Thyroid gland (tissue), 4 donors: ENCODE measurements around the gene PEX14.

Source experiments
- POLR2A ChIP-seq, 2 donors: fragments of 450-650 bp; IDR thresholded peaks; one replicate each; pipeline ENCODE4 v1.6.1; 2017; ENCODE audit warnings: antibody characterized with exemption in 2 of 2, mild to moderate bottlenecking in 2 of 2, moderate library complexity in 1 of 2
- TF ChIP-seq, protein P1 (sequence below), 6 experiments: fragments of 200-600 bp in 3 of 6; fragments of 450-650 bp in 3 of 6; sonication (generic) in 3 of 6; IDR thresholded peaks; one replicate each; pipeline ENCODE4 v1.5.1; 2016 to 2019; ENCODE audit warnings: antibody characterized with exemption in 6 of 6, mild to moderate bottlenecking in 2 of 6, inconsistent platforms in 1 of 6, moderate library complexity in 1 of 6

DNA sequence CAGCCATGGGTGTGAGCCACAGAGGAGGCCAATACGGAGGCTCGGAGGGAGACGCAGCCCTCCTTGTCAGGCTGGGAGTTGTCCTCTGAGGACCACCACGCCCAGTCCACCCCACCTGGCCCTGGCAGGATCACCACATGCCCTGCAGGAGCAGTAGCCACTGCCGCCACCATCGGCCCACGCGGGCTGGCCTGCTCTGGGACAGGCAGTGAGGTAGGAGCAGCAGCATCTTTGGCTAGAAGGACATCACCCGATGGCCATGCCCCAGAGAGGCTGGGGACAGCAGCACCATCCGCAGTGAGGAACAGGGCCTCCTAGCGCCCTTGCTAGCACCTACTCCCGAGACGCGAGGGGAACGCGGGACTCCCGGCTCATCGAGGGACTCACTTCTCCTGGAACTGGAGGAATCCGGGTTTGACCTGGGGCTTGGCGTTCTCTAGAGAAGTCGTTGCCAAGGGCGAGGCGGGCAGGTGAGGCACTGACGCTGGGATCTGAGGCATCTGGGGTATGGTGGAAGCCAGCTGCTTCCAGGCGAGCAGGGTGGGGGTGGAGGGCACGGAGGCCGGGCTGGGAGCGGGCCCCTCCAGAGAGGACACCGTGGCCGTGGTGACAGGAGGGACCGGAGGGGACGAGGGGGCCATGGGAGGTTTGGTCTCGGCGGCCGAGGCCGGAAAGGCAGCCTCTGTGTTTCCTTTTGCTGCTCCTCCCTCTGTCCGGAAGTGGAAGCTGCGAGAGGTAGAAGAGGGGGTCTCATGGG, 172.8 kb downstream of the PEX14 start:
- TF ChIP-seq, protein P1, sequence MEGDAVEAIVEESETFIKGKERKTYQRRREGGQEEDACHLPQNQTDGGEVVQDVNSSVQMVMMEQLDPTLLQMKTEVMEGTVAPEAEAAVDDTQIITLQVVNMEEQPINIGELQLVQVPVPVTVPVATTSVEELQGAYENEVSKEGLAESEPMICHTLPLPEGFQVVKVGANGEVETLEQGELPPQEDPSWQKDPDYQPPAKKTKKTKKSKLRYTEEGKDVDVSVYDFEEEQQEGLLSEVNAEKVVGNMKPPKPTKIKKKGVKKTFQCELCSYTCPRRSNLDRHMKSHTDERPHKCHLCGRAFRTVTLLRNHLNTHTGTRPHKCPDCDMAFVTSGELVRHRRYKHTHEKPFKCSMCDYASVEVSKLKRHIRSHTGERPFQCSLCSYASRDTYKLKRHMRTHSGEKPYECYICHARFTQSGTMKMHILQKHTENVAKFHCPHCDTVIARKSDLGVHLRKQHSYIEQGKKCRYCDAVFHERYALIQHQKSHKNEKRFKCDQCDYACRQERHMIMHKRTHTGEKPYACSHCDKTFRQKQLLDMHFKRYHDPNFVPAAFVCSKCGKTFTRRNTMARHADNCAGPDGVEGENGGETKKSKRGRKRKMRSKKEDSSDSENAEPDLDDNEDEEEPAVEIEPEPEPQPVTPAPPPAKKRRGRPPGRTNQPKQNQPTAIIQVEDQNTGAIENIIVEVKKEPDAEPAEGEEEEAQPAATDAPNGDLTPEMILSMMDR (IDR thresholded peaks at IDR 0.05), result no peak
- TF ChIP-seq POLR2A (IDR thresholded peaks at IDR 0.05), result no peak
